AG08395 (cell line): ENCODE measurements around the gene ZBTB38.
A peak's percentile ranks its signal among the peaks of the same experiment; 100 is the strongest.

Experiments
- DNase-seq: peaks from one replicate; pipeline ENCODE4 v3.0.0; 2012; ENCODE audit warnings: mixed read lengths, low spot score

The ZBTB38 gene

GRCh38 chr3:141368925-141369794 is 856 bp downstream of the ZBTB38 start:
- DNase-seq, result no peak

GRCh38 chr3:141370065-141370533 is 1.8 kb downstream of the ZBTB38 start:
- peak; percentile 62 for DNase-seq

GRCh38 chr3:141371882-141372281 is 3.6 kb downstream of the ZBTB38 start:
- no peak for DNase-seq

GRCh38 chr3:141372656-141373055 is 4.4 kb downstream of the ZBTB38 start:
- no peak for DNase-seq

GRCh38 chr3:141373232-141373631 is 4.9 kb downstream of the ZBTB38 start:
- DNase-seq, result no peak

- no peak for DNase-seq
Measured at GRCh38 chr3:141373768-141374526, 5.6 kb downstream of the ZBTB38 start.

- DNase-seq, result no peak
Measured at GRCh38 chr3:141375381-141376301, 7.3 kb downstream of the ZBTB38 start.

- DNase-seq, result no peak
Measured at GRCh38 chr3:141377377-141377776, 9.1 kb downstream of the ZBTB38 start.

GRCh38 chr3:141378556-141378955 is 10.3 kb downstream of the ZBTB38 start:
- DNase-seq, result no peak

GRCh38 chr3:141379250-141379966 is 11.1 kb downstream of the ZBTB38 start:
- no peak for DNase-seq

- no peak for DNase-seq
Measured at GRCh38 chr3:141380279-141380678, 12.0 kb downstream of the ZBTB38 start.

- no peak for DNase-seq
Measured at GRCh38 chr3:141380987-141381386, 12.7 kb downstream of the ZBTB38 start.

GRCh38 chr3:141382571-141382970 is 14.3 kb downstream of the ZBTB38 start:
- no peak for DNase-seq

GRCh38 chr3:141383555-141384129 is 15.3 kb downstream of the ZBTB38 start:
- DNase-seq, result no peak

GRCh38 chr3:141384157-141384556 is 15.9 kb downstream of the ZBTB38 start:
- peak; percentile 46 for DNase-seq

GRCh38 chr3:141384575-141384974 is 16.3 kb downstream of the ZBTB38 start:
- no peak for DNase-seq

- no peak for DNase-seq
Measured at GRCh38 chr3:141385406-141386125, 17.3 kb downstream of the ZBTB38 start.

- no peak for DNase-seq
Measured at GRCh38 chr3:141386126-141386488, 17.8 kb downstream of the ZBTB38 start.

- DNase-seq, result no peak
Measured at GRCh38 chr3:141386611-141387111, 18.4 kb downstream of the ZBTB38 start.

- DNase-seq, result no peak
Measured at GRCh38 chr3:141387516-141387915, 19.2 kb downstream of the ZBTB38 start.
